Nephron (organoid): ENCODE measurements around the gene HOXA10.

Experiments
- H3K27ac Mint-ChIP-seq, 3 experiments: 2 replicates each; pipeline ENCODE4 v1.8.0; 2020; ENCODE audit warnings: mixed read lengths in 3 of 3, mild to moderate bottlenecking in 2 of 3, moderate library complexity in 1 of 3
- H3K27me3 Mint-ChIP-seq: 2 replicates; pipeline ENCODE4 v1.8.0; 2021; ENCODE audit warnings: low read depth, mild to moderate bottlenecking, moderate library complexity, mixed read lengths
- H3K36me3 Mint-ChIP-seq: 2 replicates; pipeline ENCODE4 v1.8.0; 2020; ENCODE audit warnings: low read depth, mixed read lengths
- H3K4me1 Mint-ChIP-seq: 2 replicates; pipeline ENCODE4 v1.8.0; 2020; ENCODE audit warnings: mixed read lengths
- H3K4me3 Mint-ChIP-seq, 3 experiments: 2 replicates each; pipeline ENCODE4 v1.8.0; 2020; ENCODE audit warnings: mild to moderate bottlenecking in 3 of 3, mixed read lengths in 3 of 3, moderate library complexity in 2 of 3
- H3K9me3 Mint-ChIP-seq: 2 replicates; pipeline ENCODE4 v1.8.0; 2020; ENCODE audit warnings: mixed read lengths
- CTCF ChIP-seq, 3 experiments: fragments of 200-600 bp; sonication (generic); IDR thresholded peaks; one replicate each; pipeline ENCODE4 v1.5.0; 2021; ENCODE audit warnings: antibody characterized with exemption in 3 of 3; ENCODE audit not compliant: unreplicated experiment in 3 of 3

The HOXA10 gene

GRCh38 chr7:27198871-27199801, 25.0 kb upstream of the HOXA10 start:
- Mint-ChIP-seq H3K9me3 (no peaks in the 10 kb centered on the region), H3K27me3 (peaks cover 98% of the 10 kb centered on the region), H3K36me3 (no peaks in the 10 kb centered on the region), H3K27ac (no peak overlapping the region), H3K4me1 (peaks cover 16% of the 10 kb centered on the region), H3K4me3 (peak overlapping the region; percentile 71 to 78 (median 77))
- no peak for TF ChIP-seq CTCF (IDR thresholded peaks at IDR 0.05; ENCODE audit: unreplicated experiment in 3 of 3)

DNA sequence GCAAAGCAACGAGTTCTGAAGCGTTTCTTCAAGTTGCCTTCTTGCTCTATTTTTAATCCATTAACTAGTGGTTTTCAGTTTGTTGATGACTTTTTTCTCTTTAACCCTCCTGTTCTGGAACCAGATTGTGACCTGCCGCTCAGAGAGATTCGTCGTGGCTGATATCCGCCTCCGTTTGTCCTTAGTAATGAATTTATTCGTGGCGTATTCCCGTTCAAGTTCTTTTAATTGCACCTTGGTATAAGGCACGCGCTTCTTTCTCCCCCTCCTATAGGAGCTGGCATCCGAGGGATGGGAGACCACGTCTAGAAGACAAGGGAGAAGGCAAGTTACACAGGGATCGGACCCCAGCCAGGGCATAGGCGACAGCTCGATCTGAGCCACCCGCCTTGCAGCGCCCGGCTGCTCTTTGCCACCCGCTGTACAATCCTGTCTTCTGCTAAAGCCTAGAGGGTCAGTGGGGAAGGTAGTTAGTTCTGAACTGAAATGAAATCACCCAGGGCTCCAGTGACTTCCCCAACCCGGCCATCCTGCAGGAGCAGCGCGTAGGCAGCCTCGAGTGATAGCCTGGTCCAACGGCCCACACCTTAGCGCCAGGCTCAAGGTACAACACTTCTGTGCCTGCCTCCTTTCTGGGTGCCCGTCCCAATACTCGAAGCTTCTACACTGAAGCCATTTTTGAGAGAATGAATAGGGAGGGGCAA, 24.2 kb upstream of the HOXA10 start:
- Mint-ChIP-seq H3K4me3 (peak overlapping the region in 2 of 3 experiments; percentile 6 to 30), H3K9me3 (no peaks in the 10 kb centered on the region), H3K4me1 (peaks cover 20% of the 10 kb centered on the region), H3K36me3 (no peaks in the 10 kb centered on the region), H3K27me3 (peaks cover 98% of the 10 kb centered on the region), H3K27ac (no peak overlapping the region)
- TF ChIP-seq CTCF (IDR thresholded peaks at IDR 0.05; ENCODE audit: unreplicated experiment in 3 of 3) = no peak

DNA sequence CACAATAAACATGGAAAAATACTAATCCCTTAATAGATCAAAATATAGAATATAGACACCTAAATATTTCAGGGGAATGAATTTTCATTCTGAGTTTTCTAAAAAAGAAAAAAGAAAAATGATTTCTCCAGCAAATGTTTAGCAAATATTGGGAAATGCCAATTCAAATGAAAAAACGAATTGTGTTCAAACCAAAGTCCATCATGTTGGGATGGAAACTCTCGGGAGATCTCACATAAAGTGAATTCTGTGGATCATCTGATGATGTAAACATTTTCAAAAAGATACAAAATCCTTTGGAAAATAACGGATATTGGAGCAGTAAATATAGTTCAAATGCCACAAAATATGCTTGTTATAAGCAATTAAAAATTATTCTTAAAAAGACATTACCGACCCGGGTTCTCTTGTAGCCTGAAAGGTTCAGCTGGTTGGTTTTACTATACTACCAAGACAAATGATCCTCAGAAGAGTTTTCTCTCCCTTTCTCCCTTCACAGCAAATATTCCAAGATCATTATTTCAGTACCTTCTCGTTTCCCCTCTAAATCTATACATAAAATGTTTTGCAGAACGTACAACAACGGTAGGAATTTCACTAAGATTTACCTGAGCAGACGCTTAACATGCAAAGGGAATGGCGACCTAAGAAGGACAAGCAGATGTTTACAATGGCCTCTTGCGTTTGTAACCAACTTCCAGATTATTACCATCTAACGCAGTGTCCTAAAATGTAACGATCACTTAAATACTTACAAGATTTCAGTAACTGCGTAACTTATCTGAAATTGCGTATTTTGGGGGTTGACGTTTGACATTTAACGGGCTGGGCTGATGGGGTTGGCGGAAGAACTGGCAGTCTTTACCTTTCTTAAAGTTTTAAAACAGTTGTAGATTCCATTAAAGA, 23.3 kb upstream of the HOXA10 start:
- Mint-ChIP-seq H3K36me3 (no peaks in the 10 kb centered on the region), H3K4me3 (no peak overlapping the region), H3K9me3 (no peaks in the 10 kb centered on the region), H3K4me1 (peaks cover 22% of the 10 kb centered on the region), H3K27ac (no peak overlapping the region), H3K27me3 (peaks cover 98% of the 10 kb centered on the region)
- no peak for TF ChIP-seq CTCF (IDR thresholded peaks at IDR 0.05; ENCODE audit: unreplicated experiment in 3 of 3)

GRCh38 chr7:27196287-27196767, 22.2 kb upstream of the HOXA10 start:
- no peak overlapping the region for H3K4me3 Mint-ChIP-seq

More at GRCh38 chr7:27196287-27196767, 22.2 kb upstream of the HOXA10 start:
- Mint-ChIP-seq H3K27me3 (peaks cover 98% of the 10 kb centered on the region), H3K4me1 (peaks cover 20% of the 10 kb centered on the region), H3K9me3 (no peaks in the 10 kb centered on the region), H3K27ac (no peak overlapping the region), H3K36me3 (no peaks in the 10 kb centered on the region)
- TF ChIP-seq CTCF (IDR thresholded peaks at IDR 0.05; ENCODE audit: unreplicated experiment in 3 of 3) = peak; percentile 86 to 89 (median 89)
